Hematopoietic multipotent progenitor cell treated with erythropoietin and hydrocortisone succinate and interleukin-3 and kit ligand, for 8 days (in vitro differentiated cells): ENCODE results near the gene HECW1.
"Not testable (repeated sequence)": the region's sequence is repeated elsewhere in the genome, so short reads cannot be mapped to it uniquely, and the experiment has no call there.

ENCODE experiments used
- DNase-seq: peaks from one replicate; pipeline ENCODE4 v3.0.0-alpha.2; 2015

Gene HECW1

DNA sequence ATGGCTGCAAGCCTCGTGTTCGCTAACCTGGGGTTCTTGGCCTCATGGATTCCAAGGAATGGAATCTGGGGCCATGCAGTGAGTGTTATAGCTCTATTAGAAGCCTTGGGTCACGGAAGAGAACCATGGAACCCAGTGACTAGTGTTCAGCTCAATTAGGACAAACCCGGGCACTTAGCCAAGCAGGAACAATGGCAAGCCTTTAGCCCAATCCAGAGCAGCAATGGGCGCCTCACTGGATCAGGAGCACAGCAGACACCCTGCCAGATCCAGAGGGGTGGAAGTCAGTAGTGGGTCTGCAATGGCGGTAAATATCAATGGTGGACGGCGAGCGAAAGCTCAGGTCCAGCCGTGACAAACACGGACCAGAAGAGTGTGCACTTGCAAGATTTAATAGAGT, 98.1 kb downstream of the HECW1 start:
- not testable (repeated sequence) for DNase-seq

DNA sequence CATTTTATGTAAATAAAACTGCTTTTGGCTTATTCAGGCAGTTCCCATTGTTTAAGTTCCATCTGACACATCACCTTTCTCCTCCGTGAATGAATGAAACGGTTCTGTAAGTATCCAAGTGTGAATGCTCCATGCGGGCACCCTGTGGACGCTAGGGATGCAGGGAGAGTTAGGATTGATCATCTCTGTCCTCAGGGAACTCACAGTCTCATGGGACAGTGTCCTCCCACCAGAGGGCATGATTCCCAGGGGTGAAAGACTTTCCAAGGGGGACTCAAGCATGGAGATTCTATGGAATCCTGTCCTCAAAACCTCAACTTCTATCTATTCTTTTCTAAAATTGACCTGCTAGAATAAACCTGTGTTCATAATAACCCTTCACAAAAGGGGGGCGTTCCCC, 98.8 kb downstream of the HECW1 start:
- DNase-seq: no peak

DNA sequence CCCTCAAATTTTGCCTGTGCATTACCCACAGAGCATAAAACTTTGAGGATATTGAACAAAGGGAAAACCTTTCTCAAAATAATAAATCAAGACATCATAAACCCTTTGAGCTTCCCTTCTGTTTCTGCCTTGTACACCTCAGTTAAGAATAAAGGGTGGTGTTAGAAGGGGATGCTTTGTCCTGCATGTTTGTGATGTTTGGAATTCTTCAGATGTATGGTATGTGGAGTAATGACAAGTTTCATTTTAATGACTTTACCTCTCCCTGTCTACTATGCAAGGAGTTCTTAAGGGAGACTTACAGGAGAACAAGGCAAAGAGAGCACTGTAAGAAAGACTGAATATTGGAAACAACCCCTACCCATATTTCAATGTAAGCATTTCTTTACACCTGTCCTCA, 99.2 kb downstream of the HECW1 start:
- no peak for DNase-seq

DNA sequence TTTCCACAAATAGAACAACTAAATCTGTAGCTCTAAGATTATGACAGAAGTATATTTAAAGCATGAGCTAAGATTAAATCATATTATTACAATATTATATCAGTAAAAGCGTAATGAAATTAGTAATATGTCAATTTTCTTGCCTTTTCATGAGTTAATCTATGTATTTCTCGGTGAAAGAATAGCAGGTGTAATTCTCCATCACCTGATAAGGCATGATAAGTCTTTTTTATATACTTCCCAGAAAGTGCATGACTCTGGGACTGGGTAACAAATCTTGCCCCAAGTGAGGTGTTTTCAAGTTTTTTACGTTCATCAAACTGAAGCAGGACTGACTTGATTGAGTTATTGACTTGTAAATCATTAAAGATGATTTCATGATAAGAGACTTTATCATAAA, 100.5 kb downstream of the HECW1 start:
- DNase-seq: no peak

DNA sequence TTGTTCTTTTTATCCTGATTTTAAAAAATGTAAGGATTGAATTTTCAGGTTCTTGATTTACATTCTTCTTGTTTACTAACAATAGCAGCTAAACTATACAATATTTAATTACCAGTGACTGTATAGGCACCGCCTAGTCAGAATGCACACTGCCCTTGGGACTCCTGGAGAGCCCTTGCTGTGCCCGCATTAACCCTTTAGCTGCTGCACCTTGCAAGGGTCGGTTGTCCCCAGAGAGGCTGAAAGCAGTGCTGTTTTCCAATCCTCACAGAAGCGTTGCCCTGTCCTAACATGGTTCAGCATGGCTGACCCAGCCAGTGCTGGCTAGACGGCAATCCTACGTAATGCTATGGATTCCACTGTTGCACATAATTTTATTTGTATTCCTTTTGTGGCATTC, 102.6 kb downstream of the HECW1 start:
- no peak for DNase-seq

DNA sequence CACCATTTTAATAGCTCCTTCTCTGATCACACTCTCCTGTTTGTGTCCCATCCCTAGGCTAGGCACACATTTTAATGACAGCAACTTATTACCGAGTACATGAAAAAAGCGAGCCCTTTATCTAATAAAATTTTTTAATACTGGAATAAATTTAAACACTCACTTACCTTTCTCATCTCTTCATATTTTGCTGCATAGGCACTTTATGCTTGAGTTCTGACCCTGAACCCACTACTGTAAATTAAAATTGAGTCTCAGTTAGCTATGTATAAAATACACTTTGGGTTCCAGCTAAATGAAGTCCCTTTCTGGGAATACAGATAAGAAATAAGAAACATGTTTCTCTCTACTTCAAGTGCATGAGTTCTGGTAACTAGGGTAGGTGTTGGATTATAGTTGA, 104.6 kb downstream of the HECW1 start:
- DNase-seq: no peak

DNA sequence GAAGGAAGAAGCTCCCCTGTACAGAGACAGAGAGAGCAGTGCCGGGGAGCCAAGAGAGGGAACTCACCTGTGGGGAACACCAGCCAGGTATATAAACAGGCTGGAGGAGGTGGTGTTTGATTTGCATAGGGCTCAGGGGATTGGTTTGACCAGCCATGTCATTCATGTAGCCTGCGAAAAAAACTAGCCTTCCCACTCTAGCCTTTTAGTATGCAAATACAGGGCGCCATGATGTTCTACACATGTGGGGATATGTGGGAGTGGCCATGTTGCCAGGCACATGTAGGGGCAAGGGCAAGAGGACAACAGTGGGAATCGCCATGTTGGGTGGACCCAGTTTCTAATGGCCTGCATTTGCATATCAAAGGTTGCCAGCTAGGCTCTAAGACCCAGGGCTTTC, 106.5 kb downstream of the HECW1 start:
- not testable (repeated sequence) for DNase-seq

DNA sequence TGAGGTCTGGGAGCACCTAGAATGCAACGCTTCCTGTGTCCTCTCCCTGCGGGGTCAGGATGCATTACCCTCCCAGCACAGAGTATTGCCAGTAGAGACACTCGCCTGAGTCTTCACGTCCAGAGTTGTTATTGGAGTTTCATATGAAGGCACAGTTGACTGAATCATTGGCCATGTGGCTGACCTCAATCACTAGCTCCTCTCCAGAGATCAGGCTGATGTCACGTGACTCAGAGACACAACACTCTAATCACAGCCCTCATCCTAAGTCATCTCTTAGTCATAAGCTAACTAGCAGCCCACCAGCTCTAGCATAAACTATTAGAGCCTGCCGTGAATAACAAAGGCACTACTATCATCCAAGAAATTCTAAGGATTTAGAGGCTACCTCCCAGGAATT, 107.8 kb downstream of the HECW1 start:
- DNase-seq: no peak

DNA sequence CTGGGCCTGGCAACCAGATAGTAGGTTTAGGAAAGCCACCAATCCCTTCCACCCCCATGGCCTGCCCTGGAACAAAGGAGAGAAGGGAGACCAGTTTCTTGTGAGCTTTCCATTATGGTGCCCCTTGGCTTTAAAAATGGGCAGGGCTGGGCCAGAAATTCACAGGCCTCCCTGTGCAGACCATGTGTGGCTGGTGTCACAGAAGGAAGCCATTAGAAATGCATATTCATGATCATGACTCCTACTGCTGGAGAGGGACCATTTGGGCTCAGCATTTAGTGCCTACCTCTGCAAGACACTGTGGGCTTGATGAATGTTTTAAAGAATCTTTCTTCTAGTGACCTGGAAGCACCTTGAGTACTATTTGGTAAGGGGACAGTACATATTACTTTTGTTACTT, 108.3 kb downstream of the HECW1 start:
- DNase-seq: no peak

DNA sequence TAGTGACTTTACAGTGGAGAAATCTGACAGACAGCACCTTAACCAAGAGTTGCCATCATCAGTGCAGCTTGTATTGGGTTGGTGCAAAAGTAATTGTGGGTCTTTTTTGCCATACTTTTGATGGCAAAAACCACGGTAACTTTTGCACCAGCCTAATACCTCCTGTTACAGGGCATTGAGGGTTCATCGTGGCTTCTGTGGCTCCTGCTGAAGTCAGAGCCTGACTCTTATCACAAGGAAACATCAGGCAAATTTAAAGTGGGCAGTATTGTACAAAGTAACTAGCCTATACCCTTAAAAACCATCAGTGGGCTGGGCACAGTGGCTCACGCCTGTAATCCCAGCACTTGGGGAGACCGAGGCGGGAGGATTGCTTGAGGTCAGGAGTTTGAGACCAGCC, 117.4 kb downstream of the HECW1 start:
- DNase-seq: no peak

DNA sequence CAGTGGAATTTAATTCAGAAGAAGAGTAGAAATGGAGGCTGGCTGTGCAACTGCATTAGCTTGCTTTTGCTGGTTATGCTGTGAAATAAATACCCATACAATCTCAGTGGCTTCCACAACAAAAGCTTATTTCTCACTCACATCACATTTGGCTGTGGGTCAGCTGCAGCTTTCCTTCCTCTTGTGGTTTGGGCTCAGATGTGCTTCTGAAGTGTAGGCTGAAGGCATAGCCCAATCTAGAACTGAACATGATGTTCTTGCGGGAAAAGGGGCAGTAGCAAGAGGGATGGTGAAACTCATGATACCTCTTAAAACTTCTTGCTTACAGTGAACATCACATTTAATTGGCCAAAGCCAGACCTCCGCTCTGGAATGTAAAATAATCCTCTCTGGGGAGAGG, 119.9 kb downstream of the HECW1 start:
- DNase-seq: no peak

DNA sequence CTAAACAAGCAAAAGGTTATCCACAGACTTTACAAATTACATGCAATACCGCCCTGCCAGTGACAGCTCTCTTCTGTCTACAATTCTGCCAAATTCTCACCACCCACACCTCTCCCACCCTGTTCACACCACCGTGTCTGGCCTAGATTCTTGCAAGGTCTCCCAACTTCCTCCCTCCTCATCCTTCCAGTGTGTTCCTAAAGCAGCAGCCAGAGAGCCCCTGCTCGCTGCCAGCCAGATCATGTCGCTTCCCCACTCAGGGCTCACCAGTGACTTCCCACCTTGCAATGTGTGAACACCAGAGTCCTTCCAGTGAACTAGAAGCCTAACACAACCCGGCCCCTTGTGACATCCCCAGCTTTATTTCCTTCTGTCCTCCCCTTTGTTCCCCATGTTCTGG, 121.6 kb downstream of the HECW1 start:
- DNase-seq: no peak

DNA sequence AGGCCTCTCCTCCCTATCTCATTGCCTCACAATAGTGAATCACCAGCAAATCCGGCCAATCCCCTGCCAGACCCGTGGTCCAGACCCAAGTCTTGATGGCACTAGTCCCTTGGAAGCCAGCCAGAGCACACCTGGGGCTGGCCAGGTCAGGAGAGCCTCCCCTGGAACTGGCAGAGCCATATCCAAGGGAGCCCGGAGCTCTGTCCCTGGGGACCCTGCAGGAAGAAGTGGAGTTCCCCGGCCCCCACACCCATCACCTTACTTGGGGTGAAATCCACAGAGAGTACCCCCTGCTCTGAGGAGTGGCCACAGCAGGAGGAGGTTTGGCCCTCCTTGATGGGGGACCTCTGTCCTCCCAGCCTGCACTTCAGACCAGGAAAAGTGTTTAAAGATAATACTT, 122.5 kb downstream of the HECW1 start:
- no peak for DNase-seq

DNA sequence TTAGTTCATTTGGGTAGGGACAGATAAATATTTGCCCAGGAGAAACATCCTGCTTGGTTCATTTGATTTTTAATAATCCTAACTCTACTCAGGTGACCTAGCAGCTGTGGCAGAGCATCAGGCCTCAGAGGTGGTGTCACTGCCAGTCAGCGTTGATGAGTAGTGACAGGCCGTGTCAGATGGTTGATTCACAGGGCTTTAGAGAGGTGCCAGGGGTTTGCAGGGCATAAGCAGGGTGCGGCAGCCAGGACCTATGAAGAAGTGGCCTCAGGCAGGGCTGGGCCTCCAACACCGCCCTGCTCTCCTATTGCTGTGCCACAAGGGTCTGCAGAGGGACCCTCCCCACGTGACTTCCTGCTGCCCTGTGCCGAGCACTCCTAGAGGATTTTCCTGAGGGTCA, 128.1 kb downstream of the HECW1 start:
- DNase-seq: no peak

DNA sequence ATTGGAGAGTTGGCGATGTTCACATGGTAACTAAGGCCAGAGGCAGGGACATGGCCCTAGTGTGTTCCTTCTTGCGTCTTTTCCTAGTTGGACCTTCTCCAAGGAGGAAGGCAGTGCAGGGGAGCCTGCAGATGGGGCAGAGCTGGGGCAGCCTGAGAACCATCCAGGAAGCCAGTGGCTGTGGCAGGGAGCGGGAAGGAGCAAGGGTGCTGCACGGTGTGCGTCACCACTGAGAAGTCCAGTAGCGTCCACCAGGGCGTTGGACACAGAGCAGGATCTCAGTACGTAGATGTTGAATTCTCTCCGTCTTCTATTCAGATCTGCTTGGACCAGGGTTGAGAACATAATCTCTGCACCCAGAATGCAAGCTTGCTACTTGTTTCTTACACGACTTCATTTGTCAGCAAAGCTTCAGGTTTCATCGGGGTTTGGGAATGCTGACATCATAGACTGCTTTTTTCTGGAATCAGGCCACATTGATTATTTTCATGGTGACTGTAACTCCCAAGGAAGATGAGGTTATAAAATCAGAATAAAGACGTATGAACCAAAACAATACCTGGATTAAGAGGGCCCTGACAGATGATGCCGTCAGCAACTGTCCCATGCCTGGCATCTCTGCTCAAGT, 130.3 kb downstream of the HECW1 start:
- no peak for DNase-seq

DNA sequence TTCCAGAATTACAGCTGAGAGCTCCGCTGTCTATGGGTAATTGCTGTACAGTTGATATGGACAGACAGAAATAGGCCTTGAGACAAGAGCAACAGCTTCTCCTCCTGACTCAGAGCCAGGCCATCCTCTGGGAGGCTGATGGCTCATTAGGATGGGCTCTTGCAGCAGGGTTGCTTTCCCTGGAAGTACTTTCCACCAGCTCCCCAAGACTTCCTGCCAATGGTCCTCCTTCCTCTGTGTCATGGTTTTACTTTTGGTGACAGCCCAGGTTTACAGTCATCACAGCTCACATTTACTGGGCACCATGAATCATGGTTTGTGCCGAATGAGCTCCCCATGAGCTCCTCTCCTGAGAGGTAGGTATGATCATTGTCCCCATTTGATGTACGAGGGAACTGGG, 131.8 kb downstream of the HECW1 start:
- DNase-seq: no peak

DNA sequence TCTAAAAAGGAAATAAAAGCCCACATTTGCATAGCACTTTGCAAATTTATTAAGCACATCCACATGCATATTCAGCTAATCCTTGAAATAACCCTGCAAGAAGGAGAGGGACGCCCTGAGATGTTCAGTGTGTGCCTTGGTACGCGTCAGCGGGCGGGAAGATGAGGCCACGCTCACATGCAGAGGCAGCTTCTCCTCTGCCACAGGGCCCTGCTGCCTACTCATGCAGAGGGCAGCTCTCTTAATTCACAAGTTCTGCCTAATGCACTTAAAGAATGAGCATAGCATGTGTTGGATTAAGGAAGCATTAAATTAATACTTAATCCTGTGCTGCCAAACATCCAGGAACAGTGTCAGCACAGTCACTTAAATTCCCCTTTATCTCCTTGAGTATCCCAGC, 132.3 kb downstream of the HECW1 start:
- DNase-seq: no peak

DNA sequence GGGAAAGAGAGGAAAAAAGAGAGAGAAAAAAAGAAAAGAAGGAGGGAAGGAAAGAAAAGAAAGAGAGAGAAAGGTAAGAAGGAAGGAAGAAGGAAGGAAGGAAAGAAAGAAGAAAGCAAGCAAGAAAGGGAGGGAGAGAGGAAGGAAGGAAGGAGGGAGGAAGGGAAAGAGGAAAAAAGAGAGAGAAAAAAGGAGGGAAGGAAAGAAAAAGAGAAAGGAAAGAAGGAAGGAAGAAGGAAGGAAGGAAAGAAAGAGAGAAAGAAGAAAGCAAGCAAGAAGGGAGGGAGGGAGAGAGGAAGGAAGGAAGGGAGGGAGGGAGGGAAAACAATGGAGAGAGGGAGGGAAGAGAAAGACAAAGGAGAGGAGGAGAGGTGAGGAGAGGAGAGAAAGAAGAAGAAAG, 135.3 kb downstream of the HECW1 start:
- DNase-seq: no peak

DNA sequence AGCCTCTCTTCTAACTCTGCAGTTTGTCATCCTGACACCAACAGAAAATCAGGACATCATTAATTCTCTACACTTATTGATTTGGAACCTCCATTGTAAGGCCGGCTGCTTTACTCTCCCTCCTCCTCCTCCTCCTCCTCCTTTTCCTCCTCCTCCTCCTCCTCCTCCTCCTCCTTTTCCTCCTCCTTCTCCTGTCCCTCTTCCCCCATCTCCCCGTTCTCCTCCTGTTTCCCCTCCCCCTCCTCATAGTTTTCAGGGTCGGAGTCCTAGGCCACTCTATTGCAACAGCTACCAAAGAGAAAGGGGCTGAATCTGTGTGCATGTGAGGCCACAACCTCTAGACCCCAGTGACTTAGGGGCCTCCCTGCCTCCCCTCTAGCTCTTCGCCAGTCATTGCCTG, 136.1 kb downstream of the HECW1 start:
- DNase-seq: no peak

DNA sequence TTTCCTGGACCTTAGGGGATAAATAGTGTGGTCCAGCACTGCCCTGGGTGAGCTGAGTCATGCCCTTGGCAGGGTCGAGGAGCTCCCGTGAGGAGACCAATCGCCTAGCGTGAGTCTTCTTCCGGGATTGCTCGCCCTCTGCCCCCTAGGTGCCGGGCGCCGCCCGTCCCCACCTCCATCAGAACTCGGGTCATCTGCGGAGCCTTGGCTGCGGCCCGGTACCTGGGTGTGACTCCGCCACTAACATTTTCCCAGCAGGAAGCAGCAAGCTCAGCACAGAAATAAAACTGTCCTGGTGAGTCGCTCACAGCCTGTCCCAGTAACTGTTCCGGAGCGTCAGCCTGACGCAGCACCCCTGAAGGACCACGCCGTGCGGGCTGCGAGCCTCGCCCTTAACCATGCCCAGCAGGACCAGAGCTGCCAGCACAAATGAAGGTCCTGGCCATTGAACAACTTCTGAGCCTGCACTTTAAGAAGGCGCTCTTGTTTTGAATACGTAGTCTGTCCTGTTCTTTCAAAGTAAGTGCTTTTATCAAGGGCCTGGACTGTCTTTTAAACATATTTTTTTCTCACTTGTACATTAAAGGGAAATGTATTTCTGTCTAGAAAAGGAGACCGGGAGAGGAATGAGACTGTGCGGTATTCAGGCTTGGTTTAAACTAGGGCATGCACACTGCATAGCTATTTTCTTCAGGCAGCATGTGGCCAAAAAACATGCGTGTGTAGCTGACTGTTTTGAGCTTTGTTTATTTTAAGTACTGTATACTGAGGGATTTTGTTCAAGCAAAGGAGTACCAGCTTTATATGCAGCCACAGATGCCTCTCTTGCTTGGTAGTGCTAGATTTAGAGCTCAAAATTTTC, 136.7 kb downstream of the HECW1 start:
- DNase-seq: no peak

DNA sequence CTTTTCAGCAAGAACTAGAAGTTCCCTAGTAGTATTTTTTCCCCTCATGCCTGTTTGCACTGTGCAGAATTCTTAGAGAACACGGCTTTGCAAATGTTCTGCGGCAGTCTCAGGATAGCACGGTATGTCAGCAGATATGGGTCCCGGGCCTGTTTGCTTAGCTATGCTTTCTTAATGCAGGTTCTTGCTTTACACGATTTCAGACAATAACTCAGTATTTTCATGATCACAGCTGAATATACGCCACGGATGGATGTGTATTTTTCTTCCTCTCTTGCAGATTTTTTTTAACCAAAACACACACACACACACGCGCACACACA, 137.3 kb downstream of the HECW1 start:
- DNase-seq: no peak

DNA sequence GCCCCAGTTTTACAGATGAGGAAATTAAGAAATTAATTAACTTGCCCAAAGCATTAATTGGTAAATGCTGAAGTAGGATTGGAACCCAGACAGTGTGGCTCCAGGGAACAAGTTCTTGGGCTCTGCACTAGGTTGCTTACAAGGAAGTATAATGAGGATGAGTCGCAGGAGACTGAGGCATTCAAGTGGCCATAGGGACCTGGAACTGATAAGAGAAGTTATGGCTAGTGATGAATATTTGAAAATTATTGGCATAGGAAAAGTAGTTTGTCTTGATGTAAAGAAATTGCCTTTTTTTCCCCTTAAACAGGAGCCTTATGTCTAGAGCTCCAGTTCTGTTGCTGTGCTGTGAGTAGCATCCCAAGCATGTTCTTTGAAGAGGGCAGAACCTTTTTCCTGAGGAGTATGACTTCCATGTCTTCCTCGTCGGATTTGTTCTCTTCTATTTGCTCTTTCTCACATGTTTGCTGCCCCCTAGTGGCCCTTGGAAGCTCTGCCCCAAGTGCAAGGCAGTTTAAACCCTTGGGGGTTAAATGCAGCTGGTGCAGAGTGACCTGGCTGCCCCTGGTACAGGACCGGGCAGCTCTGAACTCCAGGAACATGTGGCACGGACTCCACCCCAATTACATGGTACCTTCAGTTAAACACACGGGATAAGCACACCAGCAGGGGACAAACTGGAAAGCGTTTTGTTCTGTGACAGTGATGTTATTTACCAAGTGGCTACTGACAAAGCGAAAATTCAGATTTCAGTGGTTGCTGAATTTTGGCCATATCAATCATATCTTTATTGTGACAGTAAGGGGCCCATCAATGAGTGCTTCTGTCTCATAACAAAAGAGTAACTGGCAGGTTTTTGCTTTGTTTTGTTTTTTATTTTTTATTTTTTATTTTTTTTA, 148.8 kb downstream of the HECW1 start:
- DNase-seq: peak; percentile 79

DNA sequence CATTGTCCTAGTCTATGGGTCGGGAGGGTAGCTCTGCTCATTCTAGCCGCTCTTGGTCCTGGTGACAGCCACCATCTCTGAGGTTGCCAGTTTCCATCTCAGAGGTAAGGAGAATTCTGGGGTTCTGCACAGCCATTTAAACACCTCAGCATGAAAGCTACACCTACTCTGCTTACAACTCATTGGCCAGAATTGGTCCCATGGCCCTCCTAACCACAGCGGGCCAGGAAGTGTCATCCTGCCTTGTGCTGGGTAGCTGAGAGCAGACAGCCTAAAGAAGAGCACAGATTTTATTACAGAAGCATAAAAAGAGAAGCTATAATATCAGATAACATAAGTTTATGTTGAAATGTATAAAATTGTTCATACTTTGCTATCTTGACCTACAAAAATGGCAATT, 152.7 kb downstream of the HECW1 start:
- no peak for DNase-seq
